ENCODE results near the gene PLD4.

DNA sequence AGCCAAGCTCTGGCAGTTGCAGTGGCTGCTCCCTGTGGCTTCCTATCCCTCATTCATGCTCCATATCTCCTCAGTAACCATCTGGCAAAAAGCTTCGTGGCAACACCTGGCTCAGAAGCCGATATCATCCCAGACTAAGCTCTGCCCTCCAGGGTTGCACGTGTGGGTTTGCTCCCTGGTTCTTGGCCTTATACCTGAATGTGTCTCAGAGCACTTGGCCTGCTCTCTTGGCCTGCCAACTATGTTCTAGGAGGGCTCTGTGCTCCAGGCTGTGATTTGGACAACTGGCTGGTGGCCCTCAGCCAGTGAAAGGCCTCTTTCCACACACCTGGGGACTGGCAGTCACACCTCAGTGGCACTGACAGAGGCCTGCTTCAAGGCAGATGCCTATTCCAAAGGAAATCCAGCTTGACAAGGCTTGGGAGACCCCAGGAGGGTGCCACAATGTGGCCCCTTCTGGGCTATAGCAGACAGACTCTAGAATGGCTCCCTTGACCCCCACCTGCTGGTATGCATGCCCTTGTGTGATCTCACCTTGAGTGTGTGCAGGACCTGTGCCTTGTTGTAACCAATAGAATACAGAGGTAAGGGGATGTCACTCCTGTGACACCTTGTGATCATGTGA is 10.5 kb downstream of the PLD4 start:
- TF ChIP-seq, protein P1, sequence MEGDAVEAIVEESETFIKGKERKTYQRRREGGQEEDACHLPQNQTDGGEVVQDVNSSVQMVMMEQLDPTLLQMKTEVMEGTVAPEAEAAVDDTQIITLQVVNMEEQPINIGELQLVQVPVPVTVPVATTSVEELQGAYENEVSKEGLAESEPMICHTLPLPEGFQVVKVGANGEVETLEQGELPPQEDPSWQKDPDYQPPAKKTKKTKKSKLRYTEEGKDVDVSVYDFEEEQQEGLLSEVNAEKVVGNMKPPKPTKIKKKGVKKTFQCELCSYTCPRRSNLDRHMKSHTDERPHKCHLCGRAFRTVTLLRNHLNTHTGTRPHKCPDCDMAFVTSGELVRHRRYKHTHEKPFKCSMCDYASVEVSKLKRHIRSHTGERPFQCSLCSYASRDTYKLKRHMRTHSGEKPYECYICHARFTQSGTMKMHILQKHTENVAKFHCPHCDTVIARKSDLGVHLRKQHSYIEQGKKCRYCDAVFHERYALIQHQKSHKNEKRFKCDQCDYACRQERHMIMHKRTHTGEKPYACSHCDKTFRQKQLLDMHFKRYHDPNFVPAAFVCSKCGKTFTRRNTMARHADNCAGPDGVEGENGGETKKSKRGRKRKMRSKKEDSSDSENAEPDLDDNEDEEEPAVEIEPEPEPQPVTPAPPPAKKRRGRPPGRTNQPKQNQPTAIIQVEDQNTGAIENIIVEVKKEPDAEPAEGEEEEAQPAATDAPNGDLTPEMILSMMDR (IDR thresholded peaks at IDR 0.05), result no peak
- TF ChIP-seq POLR2A (IDR thresholded peaks at IDR 0.05) (no peak), POLR2AphosphoS5 (IDR thresholded peaks at IDR 0.05) (no peak)
